GOT3 (cell line): ENCODE results near the gene ADCY4.
"Not testable (repeated sequence)": the region's sequence is repeated elsewhere in the genome, so short reads cannot be mapped to it uniquely, and the experiment has no call there.

ENCODE experiments used
- DNase-seq: peaks from one replicate; lab custom pipeline; 2025; ENCODE audit warnings: mixed read lengths; lab: John Stamatoyannopoulos, UW

ADCY4 gene

DNA sequence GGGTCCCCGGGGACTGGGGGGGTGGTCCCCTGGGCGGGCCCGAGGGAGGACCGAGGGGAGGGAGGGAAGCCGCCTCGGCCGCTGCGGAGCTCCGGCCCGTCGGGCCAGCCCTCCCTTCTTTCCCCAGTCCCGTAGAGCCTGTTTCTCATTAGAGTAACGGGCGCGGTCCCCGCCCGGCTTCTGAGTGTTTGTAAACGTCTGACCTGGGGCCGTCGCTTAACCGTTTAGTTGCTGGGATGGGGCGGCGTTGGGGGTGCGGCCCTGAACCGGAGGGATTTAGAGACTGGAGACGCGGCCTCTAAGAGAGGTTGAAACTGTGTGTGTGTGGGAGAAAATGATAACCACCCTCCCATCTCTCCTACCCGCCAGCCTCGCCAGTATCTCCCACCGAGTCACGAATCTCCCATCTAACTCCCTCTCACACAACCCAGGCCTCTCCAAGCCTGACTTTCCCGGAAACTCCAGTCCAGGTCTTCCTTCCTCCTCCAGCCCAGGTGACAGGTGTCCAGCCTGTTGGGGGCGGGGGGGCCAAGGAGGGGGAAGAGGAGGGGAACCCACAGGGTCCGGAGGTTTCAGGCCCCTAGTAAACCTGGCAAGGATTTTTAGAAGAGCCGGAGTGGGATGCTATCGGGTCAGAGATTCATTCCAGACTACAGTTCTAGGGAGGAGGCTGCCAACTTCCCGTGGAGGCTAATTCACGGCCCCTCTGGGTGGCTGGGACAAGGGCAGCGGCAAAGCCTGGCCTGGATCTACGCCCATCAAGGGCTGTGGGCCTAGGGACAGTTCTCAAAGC is 32.0 kb upstream of the ADCY4 start:
- DNase-seq = peak; percentile 57

DNA sequence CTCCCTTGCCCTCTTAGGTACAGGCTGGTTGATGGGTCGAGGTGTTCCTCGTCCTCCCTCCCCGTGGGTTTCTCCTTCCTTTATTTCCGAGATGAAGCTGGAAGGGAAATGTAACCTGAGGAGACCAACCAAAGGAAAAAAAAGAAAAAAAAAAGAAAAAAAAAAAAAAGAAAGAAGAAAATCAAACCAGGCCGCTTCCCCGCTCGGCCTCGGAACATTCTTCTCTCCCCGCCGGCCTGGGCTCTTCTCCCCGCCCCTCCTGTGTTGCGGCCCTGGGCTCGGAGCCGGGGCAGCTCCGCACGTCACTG is 31.5 kb upstream of the ADCY4 start:
- DNase-seq = no peak

DNA sequence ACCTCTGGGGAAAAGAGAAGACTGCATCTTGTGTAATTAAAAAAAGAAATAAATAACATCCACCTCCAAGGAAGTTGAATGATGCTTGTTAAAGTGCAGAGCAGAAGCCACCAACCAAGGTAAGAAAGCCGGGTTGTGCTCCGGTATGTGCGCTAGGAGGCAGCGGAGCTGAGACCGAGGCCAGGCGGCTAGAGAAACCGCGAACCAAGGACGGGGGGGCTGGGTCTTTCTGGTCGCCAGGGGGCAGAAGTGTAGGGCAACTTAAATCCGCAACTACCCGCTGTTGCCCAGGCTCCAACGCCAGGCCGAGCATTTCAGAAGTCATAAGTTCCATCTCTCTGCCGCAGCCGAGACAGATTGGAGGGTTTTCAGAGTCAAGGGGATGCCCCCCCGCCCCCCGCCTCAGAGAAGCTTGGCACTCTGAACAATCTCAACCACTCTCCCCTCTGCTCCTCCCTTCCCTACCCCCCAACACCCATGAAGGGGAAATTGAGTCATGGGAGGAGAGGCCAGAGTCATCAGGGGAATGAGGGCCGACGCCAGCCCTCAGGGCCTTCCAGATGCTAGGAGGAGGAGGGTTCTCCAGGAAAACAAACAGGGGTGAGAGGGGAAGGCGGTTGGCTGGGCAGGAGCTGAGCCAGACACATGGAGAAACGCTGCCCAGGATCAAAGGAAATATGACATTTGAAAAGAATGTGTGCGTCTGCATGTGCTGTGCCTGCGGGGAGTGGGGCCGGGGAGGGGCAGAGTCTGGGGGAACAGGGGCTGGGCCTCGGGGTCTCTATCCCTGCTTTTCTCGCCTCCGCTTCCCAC is 30.9 kb upstream of the ADCY4 start:
- DNase-seq = peak; percentile 8

DNA sequence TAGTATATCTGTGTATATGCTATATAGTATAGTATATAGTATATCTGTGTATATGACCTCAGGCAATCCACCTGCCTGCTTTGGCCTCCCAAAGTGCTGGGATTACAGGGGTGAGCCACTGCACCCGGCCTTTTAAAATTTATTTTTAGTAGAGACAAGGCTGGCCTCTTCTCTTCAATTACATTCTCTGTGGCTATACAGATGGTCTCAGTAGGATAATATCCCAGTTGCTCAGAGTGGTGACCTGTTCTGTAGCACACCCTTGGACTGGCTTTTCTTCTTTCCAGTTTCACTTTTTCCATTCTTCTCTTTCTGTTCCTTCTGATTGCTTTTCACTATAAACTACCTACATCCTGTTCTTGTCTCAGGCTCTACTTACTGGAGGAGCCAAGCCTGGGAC is 30.0 kb upstream of the ADCY4 start:
- no peak for DNase-seq

DNA sequence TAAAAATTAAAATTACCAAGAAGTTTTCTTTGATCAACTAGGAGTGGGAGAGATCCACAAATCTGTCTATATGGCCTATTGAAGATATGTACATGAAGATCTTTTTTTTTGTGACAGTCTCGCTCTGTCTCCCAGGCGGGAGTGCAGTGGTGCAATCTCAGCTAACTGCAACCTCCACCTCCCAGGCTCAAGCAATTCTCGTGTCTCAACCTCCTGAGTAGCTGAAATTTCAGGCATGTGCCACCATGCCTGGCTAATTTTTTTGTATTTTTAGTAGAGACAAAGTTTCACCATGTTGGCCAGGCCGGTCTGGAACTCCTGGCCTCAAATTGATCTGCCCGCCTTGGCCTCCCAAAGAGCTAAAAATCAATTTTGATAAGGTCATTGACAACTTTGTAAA is 28.5 kb upstream of the ADCY4 start:
- DNase-seq = no peak

DNA sequence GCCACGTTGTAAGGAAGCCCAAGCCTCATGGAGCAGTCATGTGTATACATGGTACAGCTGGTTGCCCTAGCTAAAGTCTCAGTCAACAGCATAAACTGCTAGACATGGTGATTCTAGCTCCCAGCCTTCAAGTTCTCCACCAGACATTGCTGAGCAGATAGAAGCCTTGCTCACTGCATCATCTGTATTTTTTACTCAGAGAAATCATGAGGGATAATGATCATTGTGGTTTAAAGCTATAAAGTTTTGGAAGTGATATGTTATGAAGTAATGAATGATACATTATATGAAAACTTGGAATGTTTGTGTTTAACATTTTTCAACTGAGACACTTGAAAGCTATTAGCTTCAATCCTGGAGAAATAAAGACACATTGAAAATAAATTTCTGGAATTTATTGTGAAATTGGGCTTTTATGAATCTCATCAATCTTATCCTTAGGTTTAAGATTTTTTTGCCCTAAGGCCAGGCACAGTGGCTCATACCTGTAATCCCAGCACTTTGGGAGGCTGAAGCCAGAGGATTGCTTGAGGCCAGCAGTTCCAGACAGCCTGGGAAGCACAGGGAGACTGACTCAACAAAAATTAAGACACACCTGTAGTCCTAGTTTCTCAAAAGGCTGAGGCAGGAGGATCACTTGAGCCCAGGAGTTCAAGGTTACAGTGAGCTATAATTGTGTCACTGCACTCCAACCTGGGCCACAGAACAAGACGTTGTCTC is 27.5 kb upstream of the ADCY4 start:
- DNase-seq = no peak

DNA sequence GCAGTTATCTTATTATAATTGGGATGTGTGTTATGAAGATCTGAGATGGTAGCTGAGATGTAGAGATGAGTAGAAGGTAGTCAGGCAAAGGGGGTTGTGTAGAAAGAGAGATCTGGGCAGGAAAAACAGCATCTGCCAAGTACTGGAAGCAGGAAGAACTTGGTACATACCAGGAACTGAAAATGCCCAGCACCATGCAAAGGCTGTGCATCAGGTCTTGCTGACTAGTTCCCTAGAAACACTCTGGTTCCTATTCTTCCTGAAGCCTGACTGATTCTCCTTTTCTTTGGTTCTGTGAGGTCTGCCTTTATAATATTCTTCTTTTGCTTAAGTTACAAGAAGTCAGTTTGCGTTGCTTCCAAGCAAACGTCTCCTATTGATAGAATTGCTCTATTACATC is 26.5 kb upstream of the ADCY4 start:
- no peak for DNase-seq

DNA sequence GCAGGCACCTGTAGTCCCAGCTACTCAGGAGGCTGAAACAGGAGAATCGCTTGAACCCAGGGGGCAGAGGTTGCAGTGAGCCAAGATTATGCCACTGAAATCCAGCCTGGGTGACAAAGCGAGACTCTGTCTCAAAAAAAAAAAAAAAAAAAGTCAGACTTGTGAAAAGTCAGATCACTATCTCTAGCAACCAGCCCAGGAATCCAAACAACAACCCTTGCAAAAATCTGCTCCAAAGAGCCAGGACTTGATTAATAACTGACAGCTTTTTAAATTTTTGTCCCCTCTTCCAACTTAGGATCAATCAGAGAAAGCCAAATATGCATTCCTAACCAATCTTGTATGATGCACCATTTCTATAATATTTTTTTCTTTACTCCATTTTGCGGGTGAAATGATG is 25.4 kb upstream of the ADCY4 start:
- DNase-seq = no peak

DNA sequence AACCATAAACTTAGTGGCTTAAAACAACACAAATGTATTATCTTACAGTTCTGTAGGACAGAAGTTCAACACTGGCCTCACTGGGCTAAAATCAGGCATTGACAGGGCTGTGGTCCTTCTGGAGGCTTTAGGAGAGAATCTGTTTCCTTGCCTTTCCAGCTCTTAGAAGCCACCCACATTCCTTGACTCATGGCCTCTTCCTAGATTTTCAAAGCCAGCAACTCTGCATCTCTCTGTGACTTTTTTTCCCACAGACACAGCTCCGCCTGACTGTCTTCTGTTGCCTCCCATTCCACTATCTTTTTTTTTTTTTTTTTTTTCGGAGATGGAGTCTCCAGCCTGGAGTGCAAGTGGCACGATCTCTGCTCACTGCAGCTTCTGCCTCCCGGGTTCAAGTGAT is 21.3 kb upstream of the ADCY4 start:
- no peak for DNase-seq

DNA sequence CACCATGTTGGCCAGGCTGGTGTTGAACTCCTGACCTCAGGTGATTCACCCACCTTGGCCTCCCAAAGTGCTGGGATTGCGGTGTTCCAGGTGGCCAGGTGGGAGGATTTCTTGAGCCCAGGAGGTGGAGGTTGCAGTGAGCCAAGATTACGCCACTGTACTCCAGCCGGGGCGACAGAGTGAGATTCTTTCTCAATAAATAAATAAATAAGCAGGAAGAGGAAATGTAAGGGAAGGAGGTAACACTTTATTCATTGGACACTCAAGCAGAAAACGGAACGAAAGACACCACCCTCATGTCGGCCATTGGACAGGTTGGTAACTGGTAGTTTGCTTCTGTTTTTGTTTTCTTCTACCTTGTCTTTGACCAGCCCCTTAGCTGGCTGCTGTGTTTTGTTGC is 20.1 kb upstream of the ADCY4 start:
- no peak for DNase-seq

DNA sequence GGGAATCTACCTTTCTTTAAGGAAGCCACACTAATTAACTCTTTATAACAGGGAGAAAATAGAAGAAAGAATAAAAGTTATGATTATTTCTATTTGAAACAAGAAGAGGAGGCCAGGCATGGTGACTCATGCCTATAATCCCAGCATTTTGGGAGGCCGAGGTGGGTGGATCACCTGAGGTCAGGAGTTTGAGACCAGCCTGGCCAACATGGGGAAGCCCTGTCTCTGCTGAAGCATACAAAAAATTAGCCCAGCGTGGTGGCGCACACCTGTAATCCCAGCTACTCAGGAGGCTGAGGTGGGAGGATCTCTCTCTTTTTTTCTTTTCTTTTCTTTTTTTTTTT is 19.6 kb upstream of the ADCY4 start:
- not testable (repeated sequence) for DNase-seq

DNA sequence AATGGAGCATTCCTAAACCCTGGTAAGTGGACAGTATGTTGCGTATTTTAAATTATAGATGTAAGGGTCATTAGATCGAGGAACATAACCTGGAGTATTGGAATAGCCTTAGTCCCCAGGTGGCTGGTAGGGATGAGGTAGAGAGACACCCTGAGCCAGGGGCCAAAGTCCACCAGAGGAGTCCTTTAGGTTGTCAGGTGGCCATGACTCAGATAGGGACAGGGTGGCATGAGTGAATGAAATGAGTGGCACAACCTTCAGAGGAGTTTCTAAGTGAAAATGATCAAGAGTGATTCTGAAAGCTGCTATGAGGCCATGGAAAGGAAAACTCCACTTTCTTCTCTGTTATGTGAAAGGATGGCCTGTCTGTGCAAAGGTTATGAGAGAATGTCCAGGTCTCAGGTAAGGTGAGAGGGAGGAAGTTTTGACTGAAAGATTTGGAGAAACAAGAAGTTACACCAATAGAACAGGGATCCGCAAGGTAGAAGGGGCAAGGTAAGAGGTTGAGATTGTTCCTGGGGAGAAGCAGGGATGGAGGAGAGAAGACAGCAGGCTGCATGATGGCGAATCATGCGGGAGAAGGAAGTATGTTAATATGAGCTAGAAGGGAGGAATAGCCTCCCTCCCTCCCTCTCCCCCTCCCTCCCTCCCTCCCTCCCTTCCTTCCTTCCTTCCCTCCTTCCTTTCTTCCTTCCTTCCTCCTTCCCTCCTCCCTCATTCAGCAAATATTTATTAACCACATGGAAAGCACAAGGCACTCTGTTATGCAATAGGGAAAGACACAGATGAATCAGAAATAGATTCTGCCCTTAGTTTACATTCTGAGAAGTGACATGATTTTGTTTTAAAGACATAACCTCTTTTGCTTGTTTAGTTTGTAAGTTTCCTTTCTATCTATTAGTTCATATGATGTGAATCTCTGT is 18.9 kb upstream of the ADCY4 start:
- no peak for DNase-seq

DNA sequence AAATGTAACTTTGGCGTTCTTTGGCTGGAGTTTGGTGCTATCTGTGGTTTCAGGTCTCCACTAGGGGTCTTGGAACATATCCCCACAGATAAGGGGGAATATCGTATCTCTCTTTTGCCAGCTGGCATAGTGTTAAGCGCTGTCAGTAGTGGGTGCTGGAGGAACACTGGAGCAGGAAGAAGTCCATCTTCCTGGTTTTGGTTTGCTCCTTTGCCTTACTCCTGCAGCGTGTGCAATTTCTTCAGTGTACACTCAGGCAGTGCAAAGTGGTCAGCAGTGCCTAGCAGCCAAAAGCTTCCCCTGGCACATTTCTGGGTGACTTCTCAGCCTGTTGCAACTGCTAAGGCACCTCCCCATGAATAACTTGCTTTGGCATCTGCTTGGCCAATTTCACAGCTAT is 16.6 kb upstream of the ADCY4 start:
- DNase-seq = no peak

DNA sequence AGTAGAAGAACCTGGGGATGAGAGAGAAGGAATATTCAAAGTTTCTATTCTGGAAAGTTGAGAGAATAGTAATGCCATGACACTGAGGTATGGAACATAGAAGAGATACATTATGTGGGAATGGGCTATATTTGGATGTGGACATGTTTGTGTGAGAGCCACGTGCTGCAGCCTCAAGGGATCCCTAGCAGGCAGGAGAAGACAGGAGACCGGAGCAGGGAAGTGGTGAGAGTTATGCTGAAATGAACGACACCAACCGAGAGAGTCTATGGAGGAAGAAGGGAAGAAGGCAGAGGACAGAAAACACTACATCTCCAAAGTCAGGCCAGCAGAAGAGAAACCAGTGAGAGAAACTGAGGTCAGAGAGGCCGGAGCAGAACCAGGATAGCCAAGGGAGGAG is 14.9 kb upstream of the ADCY4 start:
- no peak for DNase-seq

DNA sequence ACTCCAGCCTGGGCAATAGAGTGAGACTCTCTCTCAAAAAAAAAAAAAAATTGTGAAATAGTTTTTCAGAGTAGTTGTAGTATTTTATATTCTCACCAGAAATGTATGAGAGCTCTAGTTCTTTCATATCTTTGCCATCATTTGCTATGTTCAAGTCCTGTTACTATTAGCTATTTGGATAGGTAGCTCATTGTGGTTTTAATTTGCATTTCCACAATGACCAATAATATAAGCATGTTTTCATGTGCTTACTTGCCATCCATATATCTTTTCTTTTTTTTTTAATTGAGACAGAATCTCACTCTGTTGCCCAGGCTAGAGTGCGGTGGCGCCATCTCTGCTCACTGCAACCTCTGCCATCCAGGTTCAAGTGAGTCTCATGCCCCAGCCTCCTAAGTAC is 13.3 kb upstream of the ADCY4 start:
- DNase-seq = no peak

DNA sequence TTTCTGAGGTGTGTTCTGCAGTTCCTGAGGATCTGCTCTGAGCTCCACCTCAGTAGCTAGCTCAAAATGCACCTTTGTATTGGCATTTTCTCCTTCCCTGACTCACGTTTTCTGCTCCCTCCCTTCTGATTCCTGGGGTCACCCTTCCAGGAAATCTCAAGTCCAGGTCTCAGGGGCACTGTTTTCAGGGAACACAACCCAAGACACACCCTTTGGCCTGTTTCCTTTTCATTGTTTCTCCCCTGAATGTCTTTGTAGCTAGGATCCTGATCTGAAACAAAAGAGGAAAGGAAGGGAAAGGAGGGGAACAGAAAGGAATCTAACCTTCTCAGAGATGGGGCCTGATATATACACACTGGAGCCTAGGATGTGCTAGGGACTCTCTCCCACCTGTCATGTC is 12.3 kb upstream of the ADCY4 start:
- DNase-seq = no peak

DNA sequence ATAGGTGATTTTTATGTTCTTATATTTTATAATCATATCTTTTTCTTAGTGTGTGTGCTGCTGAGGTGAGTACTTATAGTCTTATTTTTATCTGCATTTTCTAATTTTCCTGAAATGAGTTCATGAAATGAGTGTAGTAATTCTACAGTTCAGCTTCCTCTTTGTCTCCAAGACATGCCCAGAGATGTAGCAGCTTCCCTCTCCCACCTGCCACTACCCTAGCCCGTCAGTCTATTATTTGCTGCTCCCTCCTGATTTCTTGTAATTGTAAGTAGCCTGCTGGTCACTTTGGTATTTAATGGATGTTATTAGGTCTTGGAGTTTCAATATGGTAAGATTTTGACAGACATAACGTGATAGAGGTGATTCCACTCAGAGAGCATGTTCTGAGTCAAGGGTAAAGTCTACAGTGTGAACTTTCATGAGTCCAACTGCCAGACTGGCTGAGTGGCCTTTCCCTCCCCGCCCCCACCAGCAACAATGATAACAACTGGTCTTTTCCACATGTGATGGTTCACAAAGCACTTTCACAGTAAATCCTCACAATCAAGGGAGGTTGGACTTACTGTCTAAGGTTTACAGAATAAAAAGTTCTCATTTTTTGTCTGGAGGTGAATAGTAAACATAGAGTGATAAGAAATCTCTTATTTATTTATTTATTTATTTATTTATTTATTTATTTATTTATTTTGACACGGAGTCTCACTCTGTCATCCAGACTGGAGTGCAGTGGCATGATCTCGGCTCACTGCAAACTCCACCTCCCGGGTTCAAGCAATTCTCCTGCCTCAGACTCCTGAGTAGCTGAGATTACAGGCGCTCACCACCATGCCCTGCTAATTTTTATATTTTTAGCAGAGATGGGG is 9.2 kb upstream of the ADCY4 start:
- no peak for DNase-seq

DNA sequence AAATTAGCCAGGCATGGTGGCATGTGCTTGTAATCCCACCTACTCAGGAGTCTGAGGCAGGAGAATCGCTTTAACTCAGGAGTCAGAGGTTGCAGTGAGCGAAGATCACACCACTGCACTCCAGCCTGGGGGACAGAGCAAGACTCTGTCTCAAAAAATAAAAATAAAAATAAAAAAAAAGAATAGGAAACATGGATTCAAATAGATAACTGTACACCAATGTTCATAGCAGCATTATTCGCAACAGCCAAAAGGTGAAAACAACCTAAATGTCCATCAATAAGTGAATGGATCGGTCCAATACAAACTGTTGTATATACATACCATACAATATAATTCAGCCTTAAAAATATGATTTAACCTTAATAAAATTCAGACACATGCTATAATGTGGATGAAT is 8.0 kb upstream of the ADCY4 start:
- no peak for DNase-seq

DNA sequence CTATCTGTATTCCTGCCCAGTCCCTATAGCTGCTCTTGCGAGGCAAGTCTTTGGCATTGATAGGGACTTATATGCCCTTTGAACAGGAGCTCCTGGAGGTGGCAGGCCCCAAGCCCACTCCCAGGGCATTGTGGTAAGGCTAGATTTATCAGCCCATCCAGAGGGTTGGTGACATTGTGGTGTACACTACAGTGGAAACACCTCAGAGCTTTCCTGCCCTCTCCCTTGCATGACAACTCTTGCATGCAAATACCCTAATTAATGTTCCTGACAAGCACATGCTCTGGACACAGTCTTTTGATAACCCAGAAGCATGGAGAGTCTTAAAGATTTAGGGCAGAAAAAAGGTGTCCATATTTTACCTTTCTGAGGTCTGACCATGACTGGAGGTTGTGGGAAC is 5.7 kb upstream of the ADCY4 start:
- no peak for DNase-seq

DNA sequence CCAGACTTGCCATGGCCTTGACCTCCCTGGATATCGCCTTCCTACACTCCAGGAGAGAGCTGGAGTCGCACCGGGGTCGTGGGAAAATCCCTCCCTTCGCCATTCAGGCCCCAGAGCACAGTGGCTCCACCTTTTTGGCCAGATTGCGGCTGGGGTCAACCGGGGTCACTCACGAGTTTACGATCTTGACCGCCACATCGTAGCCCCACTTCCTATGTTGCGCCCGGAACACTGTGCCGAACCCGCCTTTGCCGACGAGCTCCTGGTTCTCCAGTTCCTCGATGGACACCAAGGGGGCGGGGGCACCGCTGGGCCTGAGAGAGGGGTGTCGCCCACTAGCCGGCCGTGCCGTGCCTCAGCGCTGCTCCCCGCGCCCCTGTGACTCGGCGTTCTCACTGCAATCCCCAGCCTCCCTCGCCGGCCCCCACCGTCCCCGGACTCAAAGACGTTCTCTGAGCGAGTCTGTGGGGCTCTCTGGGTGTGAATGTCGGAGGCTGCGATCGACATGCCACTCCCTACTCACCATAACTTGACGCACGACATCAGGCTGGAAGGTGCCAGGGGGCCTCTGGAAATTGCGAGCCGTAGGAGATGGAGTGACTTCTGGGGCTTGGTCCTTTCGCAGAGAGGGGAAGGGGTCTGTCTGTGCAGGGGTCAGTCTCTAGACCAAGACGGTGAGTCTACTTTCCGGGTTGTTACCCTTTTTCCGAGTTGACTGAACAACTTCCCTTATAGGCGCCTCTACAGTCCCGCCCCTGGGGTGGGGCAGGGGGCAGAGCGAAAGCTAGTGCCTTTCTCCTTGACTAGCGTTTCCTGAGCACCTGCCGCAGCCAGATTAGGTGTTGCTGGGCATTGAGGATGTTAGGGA is 4.6 kb upstream of the ADCY4 start, which contains the start of gene RIPK3:
RIPK3 (minus strand) TSS at position 708 of the 868 bp plus-strand sequence; CDS start at position 543, 165 bp downstream.
- no peak for DNase-seq
